ENCODE data around the gene STXBP1.

- TF ChIP-seq, protein P1, sequence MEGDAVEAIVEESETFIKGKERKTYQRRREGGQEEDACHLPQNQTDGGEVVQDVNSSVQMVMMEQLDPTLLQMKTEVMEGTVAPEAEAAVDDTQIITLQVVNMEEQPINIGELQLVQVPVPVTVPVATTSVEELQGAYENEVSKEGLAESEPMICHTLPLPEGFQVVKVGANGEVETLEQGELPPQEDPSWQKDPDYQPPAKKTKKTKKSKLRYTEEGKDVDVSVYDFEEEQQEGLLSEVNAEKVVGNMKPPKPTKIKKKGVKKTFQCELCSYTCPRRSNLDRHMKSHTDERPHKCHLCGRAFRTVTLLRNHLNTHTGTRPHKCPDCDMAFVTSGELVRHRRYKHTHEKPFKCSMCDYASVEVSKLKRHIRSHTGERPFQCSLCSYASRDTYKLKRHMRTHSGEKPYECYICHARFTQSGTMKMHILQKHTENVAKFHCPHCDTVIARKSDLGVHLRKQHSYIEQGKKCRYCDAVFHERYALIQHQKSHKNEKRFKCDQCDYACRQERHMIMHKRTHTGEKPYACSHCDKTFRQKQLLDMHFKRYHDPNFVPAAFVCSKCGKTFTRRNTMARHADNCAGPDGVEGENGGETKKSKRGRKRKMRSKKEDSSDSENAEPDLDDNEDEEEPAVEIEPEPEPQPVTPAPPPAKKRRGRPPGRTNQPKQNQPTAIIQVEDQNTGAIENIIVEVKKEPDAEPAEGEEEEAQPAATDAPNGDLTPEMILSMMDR (IDR thresholded peaks at IDR 0.05) = no peak
- peak; percentile 35 for TF ChIP-seq POLR2A (IDR thresholded peaks at IDR 0.05)
These were observed 984 bp downstream of the STXBP1 start for GRCh38 chr9:127612939-127613582.

Measured in right lobe of liver (tissue), 4 donors.